K562 (cell line): Measurements from ENCODE around the gene PDE6D. TPM values are rescaled to one million over a fixed set of nuclear protein-coding genes. Genes with fewer than 3 reads are reported as not detected.

Experiments used
- CREB1 ChIP-seq, 2 experiments: sonication (generic) in 1 of 2; formaldehyde crosslinking in 1 of 2; IDR thresholded peaks; 2 replicates each; pipeline versions ENCODE4 v1.6.1 to v1.8.0; 2012 to 2022; ENCODE audit warnings: inconsistent platforms in 1 of 2, mild to moderate bottlenecking in 1 of 2, missing genetic modification reagents in 1 of 2, moderate library complexity in 1 of 2
- CTBP1 ChIP-seq: fragments of 450-650 bp; IDR thresholded peaks from 2 replicates; pipeline ENCODE4 v1.6.1; 2016; ENCODE audit warnings: borderline replicate concordance
- EGR1 ChIP-seq: fragments of 450-650 bp; conservative IDR thresholded peaks from 2 replicates; pipeline ENCODE4 v1.6.1; 2017; ENCODE audit warnings: mild to moderate bottlenecking
- FOXK1 ChIP-seq: sonication (generic); formaldehyde crosslinking; IDR thresholded peaks from 2 replicates; pipeline ENCODE4 v1.8.0; 2022; ENCODE audit warnings: missing genetic modification reagents, mild to moderate bottlenecking, borderline replicate concordance
- HDAC3 ChIP-seq: fragments of 450-650 bp; IDR thresholded peaks from 2 replicates; pipeline ENCODE4 v1.6.1; 2018; ENCODE audit warnings: borderline replicate concordance, mild to moderate bottlenecking, moderate library complexity; ENCODE audit not compliant: partially characterized antibody
- L3MBTL2 ChIP-seq: fragments of 450-650 bp; IDR thresholded peaks from 2 replicates; pipeline ENCODE4 v1.6.1; 2016; ENCODE audit warnings: mild to moderate bottlenecking, moderate library complexity
- NCOA6 ChIP-seq: fragments of 450-650 bp; IDR thresholded peaks from 2 replicates; pipeline ENCODE4 v1.6.1; 2017; ENCODE audit warnings: mild to moderate bottlenecking
- NFYB ChIP-seq: IDR thresholded peaks from 2 replicates; pipeline ENCODE4 v1.6.1; 2011; ENCODE audit warnings: mild to moderate bottlenecking, moderate library complexity; ENCODE audit not compliant: insufficient read length; ENCODE audit errors: extremely low read depth
- ZNF764 ChIP-seq: fragments of 250-450 bp; sonication (Bioruptor Pico); IDR thresholded peaks from 2 replicates; pipeline ENCODE4 v1.4.0; 2020; ENCODE audit warnings: low read depth, mild to moderate bottlenecking, moderate library complexity
- polyA plus RNA-seq, 8 experiments: library from polyadenylated mRNA; depleted of rRNA in 4 of 8; stranded (reverse) in 5 of 8; unstranded in 3 of 8; fragments of >200 nt; fragmentation: Nextera tagmentation in 2 of 8; fragmentation: Illumina TruSeq in 1 of 8; extraction: Ambion mirVana in 2 of 8; extraction: Trizol in 1 of 8; gene quantifications; 2 replicates each; pipeline versions ENCODE4 v1.2.1 to v1.2.3, GENCODE V29; 2011 to 2014; ENCODE audit warnings: inconsistent platforms in 1 of 8, missing spikeins in 1 of 8
- total RNA-seq, 7 experiments: library from RNA; depleted of rRNA in 6 of 7; stranded (reverse); fragments of >200 nt in 6 of 7; fragmentation: Illumina TruSeq in 2 of 7; extraction: Trizol in 2 of 7; gene quantifications; 2 replicates each; pipeline versions ENCODE4 v1.2.1 to v1.2.3, GENCODE V29; 2011 to 2021; ENCODE audit warnings: low replicate concordance in 1 of 7
- TF ChIP-seq, protein P1 (sequence below): fragments of 250-450 bp; sonication (Bioruptor Pico); IDR thresholded peaks from 2 replicates; pipeline ENCODE4 v1.4.0; 2020
- TF ChIP-seq, protein P2 (sequence below), 2 experiments: fragments of 450-650 bp; IDR thresholded peaks; 2 replicates each; pipeline ENCODE4 v1.6.1; 2016
- TF ChIP-seq, protein P3 (sequence below): conservative IDR thresholded peaks from 2 replicates; pipeline ENCODE4 v1.6.1; 2011; ENCODE audit warnings: low read depth, mild to moderate bottlenecking, low read length; ENCODE audit not compliant: control insufficient read depth
- TF ChIP-seq, protein P4 (sequence below): fragments of 450-650 bp; conservative IDR thresholded peaks from 2 replicates; pipeline ENCODE4 v1.6.1; 2016; ENCODE audit warnings: missing genetic modification characterization, low read depth, mild to moderate bottlenecking, control low read depth, missing compliant biosample characterization
- TF ChIP-seq, protein P5 (sequence below): fragments of 450-650 bp; IDR thresholded peaks from 2 replicates; pipeline ENCODE4 v1.6.1; 2017; ENCODE audit warnings: antibody characterized with exemption

PDE6D gene
- total and polyA plus RNA-seq, 9 of the 15 experiments (the other 6 are each of a cell fraction or from before 2014, with no cell fraction given) = 0.65 to 11.6 (median 7.0) TPM

DNA sequence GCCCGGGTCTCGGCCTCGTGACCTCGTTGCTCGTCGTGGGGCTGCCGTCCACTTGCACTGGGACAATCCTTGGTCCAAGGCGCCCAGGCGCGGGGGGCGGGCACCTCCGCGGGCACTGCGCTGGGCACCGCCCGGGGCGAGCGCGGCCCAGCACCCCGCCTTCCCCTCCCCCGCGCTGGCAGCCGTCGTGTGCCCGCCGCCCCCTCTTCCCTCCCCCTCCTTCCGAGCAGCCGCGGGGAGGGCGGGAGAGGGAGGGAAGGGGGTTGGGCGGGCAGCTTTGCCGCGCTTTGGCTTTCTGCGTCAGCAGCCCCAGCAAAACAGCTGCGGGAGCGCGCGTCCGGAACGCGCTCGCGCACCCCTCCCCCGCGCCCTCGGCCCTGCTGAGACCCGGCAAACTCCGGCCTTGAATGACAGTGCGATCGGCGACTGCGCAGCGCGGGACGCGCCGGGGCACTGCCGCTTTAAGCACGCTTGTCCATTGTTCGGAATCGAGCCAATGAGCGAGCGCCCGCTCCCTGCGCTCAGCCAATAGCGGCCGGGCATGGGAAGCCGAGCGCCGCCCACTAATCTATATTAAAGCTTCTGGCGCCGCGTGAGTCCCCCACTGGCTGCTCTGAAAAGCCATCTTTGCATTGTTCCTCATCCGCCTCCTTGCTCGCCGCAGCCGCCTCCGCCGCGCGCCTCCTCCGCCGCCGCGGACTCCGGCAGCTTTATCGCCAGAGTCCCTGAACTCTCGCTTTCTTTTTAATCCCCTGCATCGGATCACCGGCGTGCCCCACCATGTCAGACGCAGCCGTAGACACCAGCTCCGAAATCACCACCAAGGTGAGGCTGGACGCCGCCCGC lies 72.9 kb downstream of the PDE6D start, which contains the start of gene PTMA (continued):
- TF ChIP-seq, protein P1, sequence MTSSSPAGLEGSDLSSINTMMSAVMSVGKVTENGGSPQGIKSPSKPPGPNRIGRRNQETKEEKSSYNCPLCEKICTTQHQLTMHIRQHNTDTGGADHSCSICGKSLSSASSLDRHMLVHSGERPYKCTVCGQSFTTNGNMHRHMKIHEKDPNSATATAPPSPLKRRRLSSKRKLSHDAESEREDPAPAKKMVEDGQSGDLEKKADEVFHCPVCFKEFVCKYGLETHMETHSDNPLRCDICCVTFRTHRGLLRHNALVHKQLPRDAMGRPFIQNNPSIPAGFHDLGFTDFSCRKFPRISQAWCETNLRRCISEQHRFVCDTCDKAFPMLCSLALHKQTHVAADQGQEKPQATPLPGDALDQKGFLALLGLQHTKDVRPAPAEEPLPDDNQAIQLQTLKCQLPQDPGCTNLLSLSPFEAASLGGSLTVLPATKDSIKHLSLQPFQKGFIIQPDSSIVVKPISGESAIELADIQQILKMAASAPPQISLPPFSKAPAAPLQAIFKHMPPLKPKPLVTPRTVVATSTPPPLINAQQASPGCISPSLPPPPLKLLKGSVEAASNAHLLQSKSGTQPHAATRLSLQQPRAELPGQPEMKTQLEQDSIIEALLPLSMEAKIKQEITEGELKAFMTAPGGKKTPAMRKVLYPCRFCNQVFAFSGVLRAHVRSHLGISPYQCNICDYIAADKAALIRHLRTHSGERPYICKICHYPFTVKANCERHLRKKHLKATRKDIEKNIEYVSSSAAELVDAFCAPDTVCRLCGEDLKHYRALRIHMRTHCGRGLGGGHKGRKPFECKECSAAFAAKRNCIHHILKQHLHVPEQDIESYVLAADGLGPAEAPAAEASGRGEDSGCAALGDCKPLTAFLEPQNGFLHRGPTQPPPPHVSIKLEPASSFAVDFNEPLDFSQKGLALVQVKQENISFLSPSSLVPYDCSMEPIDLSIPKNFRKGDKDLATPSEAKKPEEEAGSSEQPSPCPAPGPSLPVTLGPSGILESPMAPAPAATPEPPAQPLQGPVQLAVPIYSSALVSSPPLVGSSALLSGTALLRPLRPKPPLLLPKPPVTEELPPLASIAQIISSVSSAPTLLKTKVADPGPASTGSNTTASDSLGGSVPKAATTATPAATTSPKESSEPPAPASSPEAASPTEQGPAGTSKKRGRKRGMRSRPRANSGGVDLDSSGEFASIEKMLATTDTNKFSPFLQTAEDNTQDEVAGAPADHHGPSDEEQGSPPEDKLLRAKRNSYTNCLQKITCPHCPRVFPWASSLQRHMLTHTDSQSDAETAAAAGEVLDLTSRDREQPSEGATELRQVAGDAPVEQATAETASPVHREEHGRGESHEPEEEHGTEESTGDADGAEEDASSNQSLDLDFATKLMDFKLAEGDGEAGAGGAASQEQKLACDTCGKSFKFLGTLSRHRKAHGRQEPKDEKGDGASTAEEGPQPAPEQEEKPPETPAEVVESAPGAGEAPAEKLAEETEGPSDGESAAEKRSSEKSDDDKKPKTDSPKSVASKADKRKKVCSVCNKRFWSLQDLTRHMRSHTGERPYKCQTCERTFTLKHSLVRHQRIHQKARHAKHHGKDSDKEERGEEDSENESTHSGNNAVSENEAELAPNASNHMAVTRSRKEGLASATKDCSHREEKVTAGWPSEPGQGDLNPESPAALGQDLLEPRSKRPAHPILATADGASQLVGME = no peak
- TF ChIP-seq EGR1 (peak; percentile 65), NFYB (peak; percentile 82), L3MBTL2 (peak; percentile 38), CTBP1 (peak; percentile 81), ZNF764 (CRISPR knock-in tag) (no peak), HDAC3 (no peak), NCOA6 (no peak), CREB1 (IDR thresholded peaks at IDR 0.05) (peak; percentile 69), CREB1 (CRISPR knock-in tag; IDR thresholded peaks at IDR 0.05) (peak; percentile 73), FOXK1 (CRISPR knock-in tag) (no peak)
- TF ChIP-seq, protein P2, sequence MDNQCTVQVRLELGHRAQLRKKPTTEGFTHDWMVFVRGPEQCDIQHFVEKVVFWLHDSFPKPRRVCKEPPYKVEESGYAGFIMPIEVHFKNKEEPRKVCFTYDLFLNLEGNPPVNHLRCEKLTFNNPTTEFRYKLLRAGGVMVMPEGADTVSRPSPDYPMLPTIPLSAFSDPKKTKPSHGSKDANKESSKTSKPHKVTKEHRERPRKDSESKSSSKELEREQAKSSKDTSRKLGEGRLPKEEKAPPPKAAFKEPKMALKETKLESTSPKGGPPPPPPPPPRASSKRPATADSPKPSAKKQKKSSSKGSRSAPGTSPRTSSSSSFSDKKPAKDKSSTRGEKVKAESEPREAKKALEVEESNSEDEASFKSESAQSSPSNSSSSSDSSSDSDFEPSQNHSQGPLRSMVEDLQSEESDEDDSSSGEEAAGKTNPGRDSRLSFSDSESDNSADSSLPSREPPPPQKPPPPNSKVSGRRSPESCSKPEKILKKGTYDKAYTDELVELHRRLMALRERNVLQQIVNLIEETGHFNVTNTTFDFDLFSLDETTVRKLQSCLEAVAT (IDR thresholded peaks at IDR 0.05) = peak; percentile 73 to 82
- TF ChIP-seq, protein P3, sequence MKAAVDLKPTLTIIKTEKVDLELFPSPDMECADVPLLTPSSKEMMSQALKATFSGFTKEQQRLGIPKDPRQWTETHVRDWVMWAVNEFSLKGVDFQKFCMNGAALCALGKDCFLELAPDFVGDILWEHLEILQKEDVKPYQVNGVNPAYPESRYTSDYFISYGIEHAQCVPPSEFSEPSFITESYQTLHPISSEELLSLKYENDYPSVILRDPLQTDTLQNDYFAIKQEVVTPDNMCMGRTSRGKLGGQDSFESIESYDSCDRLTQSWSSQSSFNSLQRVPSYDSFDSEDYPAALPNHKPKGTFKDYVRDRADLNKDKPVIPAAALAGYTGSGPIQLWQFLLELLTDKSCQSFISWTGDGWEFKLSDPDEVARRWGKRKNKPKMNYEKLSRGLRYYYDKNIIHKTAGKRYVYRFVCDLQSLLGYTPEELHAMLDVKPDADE = no peak
- TF ChIP-seq, protein P4, sequence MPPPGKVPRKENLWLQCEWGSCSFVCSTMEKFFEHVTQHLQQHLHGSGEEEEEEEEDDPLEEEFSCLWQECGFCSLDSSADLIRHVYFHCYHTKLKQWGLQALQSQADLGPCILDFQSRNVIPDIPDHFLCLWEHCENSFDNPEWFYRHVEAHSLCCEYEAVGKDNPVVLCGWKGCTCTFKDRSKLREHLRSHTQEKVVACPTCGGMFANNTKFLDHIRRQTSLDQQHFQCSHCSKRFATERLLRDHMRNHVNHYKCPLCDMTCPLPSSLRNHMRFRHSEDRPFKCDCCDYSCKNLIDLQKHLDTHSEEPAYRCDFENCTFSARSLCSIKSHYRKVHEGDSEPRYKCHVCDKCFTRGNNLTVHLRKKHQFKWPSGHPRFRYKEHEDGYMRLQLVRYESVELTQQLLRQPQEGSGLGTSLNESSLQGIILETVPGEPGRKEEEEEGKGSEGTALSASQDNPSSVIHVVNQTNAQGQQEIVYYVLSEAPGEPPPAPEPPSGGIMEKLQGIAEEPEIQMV (tag) = no peak
- TF ChIP-seq, protein P5, sequence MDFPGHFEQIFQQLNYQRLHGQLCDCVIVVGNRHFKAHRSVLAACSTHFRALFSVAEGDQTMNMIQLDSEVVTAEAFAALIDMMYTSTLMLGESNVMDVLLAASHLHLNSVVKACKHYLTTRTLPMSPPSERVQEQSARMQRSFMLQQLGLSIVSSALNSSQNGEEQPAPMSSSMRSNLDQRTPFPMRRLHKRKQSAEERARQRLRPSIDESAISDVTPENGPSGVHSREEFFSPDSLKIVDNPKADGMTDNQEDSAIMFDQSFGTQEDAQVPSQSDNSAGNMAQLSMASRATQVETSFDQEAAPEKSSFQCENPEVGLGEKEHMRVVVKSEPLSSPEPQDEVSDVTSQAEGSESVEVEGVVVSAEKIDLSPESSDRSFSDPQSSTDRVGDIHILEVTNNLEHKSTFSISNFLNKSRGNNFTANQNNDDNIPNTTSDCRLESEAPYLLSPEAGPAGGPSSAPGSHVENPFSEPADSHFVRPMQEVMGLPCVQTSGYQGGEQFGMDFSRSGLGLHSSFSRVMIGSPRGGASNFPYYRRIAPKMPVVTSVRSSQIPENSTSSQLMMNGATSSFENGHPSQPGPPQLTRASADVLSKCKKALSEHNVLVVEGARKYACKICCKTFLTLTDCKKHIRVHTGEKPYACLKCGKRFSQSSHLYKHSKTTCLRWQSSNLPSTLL = no peak
